AG10803 (cell line): ENCODE measurements around the gene CDC14B.
"Not testable (repeated sequence)": the region's sequence is repeated elsewhere in the genome, so short reads cannot be mapped to it uniquely, and the experiment has no call there.

Experiments
- DNase-seq: peaks from one replicate; pipeline ENCODE4 v3.0.0; 2010; ENCODE audit warnings: low read depth
- H3K4me3 ChIP-seq: 2 replicates; pipeline ENCODE4 v1.5.1; 2011; ENCODE audit warnings: mild to moderate bottlenecking, low read length, control low read depth
- TF ChIP-seq, protein P1 (sequence below): conservative IDR thresholded peaks from 2 replicates; pipeline ENCODE4 v1.5.1; 2011; ENCODE audit warnings: mild to moderate bottlenecking, low read length, control low read depth, inconsistent platforms

Gene CDC14B

DNA sequence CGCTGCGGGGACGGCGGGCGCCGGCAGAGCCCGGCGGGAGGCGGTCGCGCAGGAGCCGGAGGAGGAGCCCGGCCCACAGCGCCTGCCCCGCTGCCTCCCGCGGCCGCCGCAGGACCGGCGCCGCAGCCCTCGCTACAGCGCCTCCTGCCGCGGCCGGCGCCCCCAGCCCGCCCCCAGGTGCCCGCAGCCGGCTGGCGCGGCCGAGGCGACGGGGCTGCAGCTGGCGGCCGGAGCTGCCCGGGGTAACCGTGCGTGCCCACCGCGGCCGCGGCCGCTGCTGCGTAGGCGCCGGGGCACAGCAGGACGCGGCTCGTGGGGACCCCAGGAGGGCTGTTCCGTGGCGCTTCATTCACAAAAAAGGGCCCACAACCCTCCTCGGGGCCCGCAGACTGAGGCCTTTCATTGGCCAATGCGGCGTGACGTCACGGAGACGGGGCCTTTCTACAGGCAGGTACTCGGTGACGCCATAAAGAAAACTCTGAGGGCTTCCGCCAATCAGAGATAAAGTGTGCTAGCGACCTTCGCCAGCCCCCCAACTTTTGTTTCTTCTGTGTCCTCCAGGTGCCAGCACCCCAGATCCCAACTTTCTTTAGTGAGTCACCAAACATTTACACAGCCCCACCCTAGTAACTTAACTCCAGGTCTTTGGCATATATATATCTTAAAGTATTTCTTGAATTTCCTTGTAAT is at the start of gene CDC14B:
CDC14B (minus strand) TSS at position 353 of the 690 bp plus-strand sequence. CDS start 465 bp downstream, outside the sequence.
- H3K4me3 ChIP-seq: peak within 1 kb of the TSS; percentile 74
- TF ChIP-seq, protein P1, sequence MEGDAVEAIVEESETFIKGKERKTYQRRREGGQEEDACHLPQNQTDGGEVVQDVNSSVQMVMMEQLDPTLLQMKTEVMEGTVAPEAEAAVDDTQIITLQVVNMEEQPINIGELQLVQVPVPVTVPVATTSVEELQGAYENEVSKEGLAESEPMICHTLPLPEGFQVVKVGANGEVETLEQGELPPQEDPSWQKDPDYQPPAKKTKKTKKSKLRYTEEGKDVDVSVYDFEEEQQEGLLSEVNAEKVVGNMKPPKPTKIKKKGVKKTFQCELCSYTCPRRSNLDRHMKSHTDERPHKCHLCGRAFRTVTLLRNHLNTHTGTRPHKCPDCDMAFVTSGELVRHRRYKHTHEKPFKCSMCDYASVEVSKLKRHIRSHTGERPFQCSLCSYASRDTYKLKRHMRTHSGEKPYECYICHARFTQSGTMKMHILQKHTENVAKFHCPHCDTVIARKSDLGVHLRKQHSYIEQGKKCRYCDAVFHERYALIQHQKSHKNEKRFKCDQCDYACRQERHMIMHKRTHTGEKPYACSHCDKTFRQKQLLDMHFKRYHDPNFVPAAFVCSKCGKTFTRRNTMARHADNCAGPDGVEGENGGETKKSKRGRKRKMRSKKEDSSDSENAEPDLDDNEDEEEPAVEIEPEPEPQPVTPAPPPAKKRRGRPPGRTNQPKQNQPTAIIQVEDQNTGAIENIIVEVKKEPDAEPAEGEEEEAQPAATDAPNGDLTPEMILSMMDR: no peak; the same call in 1 of the 2 replicates
- peak; percentile 75 for DNase-seq

DNA sequence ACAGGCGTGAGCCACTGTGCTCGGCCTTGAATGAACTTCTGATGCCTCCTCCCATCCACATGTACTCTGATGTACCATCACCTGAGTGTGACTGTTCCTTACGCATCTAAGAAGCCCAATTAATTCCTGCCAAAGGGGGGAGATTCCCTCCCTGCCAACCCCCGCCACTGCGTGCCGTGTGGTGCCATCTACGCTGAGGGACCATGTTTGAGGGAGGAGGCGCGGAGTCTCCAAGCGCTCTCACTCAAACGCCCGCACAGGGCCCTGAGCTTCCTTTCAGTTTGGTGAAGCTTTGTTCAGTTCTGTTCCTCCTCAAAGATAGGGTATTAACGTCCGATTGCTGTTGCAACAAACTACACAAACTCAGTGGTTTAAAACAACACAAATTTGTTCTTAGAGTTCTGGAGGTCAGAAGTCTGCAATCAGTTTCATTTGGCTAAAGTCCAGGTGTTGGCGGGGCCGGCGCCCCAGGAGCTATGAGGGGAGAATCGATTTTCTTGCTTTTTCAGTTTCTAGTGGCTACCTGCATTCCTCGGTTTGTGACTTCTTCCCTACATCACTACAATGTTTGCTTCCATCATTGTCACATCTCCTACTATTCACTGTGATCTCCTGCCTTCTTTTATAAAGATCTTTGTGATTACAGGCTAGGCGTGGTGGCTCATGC is 49.4 kb upstream of the CDC14B start:
- no peak for DNase-seq
- TF ChIP-seq, protein P1: no peak
- no peak overlapping the region for H3K4me3 ChIP-seq

DNA sequence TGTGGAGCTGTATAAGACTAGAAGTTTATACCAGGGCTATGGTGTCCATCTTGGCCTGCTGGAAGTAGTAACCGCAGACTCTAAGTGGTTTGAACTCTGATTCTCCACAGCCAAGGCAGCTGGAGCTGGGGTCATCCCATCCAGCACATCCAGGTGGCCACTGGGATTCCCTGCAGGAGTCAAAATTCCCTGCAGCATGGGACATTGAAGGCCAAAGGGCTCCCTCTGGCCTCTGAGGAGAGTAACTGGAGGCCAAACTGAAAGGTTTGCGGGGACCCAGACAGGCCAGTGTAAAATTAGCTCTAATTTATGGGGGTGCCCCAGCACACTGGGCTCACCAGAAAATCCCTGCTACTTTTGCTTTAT is 47.7 kb upstream of the CDC14B start:
- no peak overlapping the region for H3K4me3 ChIP-seq
- TF ChIP-seq, protein P1: peak; percentile 22; the same call in 1 of the 2 replicates
- DNase-seq: no peak

DNA sequence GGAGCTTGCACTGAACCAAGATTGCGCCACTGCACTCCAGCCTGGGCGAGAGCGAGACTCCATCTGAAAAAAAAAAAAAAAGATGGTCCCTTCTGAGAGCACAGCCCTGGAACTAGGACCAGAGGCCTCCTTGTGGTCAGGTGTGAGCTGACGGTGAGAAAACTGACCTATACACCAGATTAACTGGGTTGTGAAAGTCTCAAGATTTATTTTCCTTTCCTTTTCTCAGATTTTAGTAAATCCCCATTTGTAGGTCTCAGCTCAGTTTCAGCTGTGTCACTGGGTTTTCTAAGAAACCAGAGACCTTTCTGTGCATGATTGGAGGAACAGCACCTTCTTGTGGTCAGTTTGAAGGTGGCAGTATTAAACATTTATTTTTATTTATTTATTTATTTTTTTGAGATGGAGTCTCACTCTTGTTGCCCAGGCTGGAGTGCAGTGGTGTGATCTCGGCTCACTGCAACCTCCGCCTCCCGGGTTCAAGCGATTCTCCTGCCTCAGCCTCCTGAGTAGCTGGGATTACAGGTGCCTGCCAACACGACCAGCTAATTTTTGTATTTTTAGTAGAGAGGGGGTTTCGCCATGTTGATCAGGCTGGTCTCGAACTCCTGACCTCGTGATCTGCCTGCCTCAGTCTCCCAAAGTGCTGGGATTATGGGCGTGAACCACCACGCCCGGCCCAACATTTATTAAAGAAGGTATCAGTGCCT is 47.2 kb upstream of the CDC14B start:
- DNase-seq: peak; percentile 86
- TF ChIP-seq, protein P1: peak; percentile 78
- H3K4me3 ChIP-seq: not testable (repeated sequence)

DNA sequence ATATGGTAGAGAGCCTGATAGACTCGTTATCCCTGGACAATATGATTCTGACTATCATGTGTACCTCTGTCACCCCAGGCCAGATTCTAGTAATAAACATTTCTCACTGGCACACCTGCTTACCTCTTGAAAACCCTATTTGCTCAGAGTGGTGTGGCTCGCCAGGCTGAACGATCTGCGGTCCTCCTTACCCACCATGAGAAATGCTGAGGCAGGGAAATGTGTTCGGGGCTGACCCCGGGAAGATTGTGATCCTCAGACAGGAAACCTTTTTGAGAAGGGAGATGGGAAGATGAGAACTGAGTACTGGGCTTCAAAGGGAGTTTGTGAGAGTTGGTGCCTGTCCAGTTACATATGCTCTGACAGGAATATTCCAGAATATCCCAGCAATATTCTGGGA is 46.1 kb upstream of the CDC14B start:
- H3K4me3 ChIP-seq: no peak overlapping the region
- TF ChIP-seq, protein P1: no peak
- no peak for DNase-seq

DNA sequence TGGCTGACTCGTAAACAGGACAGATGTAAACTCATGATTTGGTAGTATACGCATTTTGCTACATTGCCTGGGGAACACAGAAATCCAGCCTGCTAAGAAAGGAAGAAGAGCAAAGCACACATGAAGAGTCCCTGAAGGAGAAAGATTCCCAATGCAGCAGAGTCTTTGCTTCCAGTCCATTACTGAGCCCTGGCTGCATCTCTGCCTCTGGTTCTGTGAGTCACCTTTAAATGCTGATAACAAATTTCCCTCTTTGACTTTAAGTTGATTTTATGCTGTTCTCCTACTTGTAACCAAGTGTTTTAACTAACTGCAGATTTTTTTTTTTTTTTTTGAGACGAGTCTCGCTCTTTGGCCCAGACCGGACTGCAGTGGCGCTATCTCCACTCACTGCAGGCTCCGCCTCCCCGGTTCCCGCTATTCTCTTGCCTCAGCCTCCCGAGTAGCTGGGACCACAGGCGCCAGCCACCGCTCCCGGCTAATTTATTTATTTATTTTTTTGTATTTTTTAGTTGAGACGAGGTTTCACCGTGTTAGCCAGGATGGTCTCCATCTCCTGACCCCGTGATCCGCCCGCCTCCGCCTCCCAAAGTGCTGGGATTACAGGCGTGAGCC is 44.0 kb upstream of the CDC14B start:
- no peak overlapping the region for H3K4me3 ChIP-seq
- TF ChIP-seq, protein P1: no peak

More for the DNA sequence above, 44.0 kb upstream of the CDC14B start:
- DNase-seq: no peak
